PC-9 (cell line): ENCODE measurements around the gene SPATS2L. TPM values are rescaled to one million over a fixed set of nuclear protein-coding genes. Genes with fewer than 3 reads are reported as not detected.

ENCODE experiments used
- BruUV-seq: library from RNA; stranded (reverse); fragments of 400-500 nt; replicated peaks from 2 replicates; lab custom pipeline; 2021; lab: Mats Ljungman, UMichigan
- CTCF ChIA-PET: fragments of 300-600 bp; sonication (Branson Sonifier 250); formaldehyde crosslinking; loops from one replicate; lab custom pipeline; 2022; ENCODE audit warnings: antibody characterized with exemption; lab: Charles Lee
- POLR2A ChIA-PET: fragments of 300-600 bp; sonication (Branson Sonifier 250); formaldehyde crosslinking; loops from one replicate; lab custom pipeline; 2022; ENCODE audit warnings: antibody characterized with exemption; ENCODE audit not compliant: unreplicated experiment; lab: Charles Lee
- DNase-seq, 2 experiments: peaks; one replicate each; pipeline versions ENCODE4 v3.0.0 to v3.0.0-alpha.2; 2015 to 2022; ENCODE audit warnings: mixed read lengths in 1 of 2
- H2AFZ ChIP-seq: fragments of 200-600 bp; sonication (generic); 2 replicates; pipeline ENCODE4 v1.8.1; 2017; ENCODE audit warnings: antibody characterized with exemption
- H3F3A ChIP-seq: fragments of 200-600 bp; sonication (generic); 2 replicates; pipeline ENCODE4 v1.8.1; 2017; ENCODE audit warnings: antibody characterized with exemption, mild to moderate bottlenecking, low read depth; ENCODE audit not compliant: insufficient read depth
- H3K27ac ChIP-seq: fragments of 200-600 bp; sonication (generic); 2 replicates; pipeline ENCODE4 v1.6.1; 2016; ENCODE audit warnings: mixed run types
- H3K27me3 ChIP-seq: fragments of 200-600 bp; sonication (generic); 2 replicates; pipeline ENCODE4 v1.6.1; 2016; ENCODE audit warnings: low read depth, mixed run types; ENCODE audit not compliant: insufficient read depth
- H3K36me3 ChIP-seq: fragments of 200-600 bp; sonication (generic); 2 replicates; pipeline ENCODE4 v1.6.1; 2016; ENCODE audit warnings: low read depth, mixed run types
- H3K4me1 ChIP-seq: fragments of 200-600 bp; sonication (generic); replicated peaks from 2 replicates; pipeline ENCODE4 v1.6.1; 2016; ENCODE audit warnings: mixed run types; ENCODE audit not compliant: insufficient read depth
- H3K4me2 ChIP-seq: fragments of 200-600 bp; sonication (generic); 2 replicates; pipeline ENCODE4 v1.6.1; 2017; ENCODE audit warnings: mixed run types
- H3K4me3 ChIP-seq: fragments of 200-600 bp; sonication (generic); 2 replicates; pipeline ENCODE4 v1.6.1; 2016; ENCODE audit warnings: mixed run types
- H3K79me2 ChIP-seq: fragments of 200-600 bp; sonication (generic); 2 replicates; pipeline ENCODE4 v1.6.1; 2017; ENCODE audit warnings: low read depth, mixed run types
- H3K9me2 ChIP-seq: fragments of 200-600 bp; sonication (generic); 2 replicates; pipeline ENCODE4 v1.8.1; 2017; ENCODE audit warnings: mild to moderate bottlenecking; ENCODE audit not compliant: insufficient read depth
- H3K9me3 ChIP-seq: fragments of 200-600 bp; sonication (generic); 2 replicates; pipeline ENCODE4 v1.8.1; 2016; ENCODE audit warnings: low read depth; ENCODE audit not compliant: insufficient read depth
- H4K20me1 ChIP-seq: fragments of 200-600 bp; sonication (generic); 2 replicates; pipeline ENCODE4 v1.8.1; 2017; ENCODE audit not compliant: insufficient read depth
- CTCF ChIP-seq: fragments of 200-600 bp; sonication (generic); conservative IDR thresholded peaks from 2 replicates; pipeline ENCODE4 v1.6.1; 2017; ENCODE audit warnings: mixed run types, antibody characterized with exemption, mild to moderate bottlenecking, moderate library complexity
- EZH2 ChIP-seq: fragments of 200-600 bp; sonication (generic); IDR thresholded peaks from 2 replicates; pipeline ENCODE4 v1.8.0; 2017; ENCODE audit warnings: antibody characterized with exemption, low read depth
- intact Hi-C: fragments of 100-400 bp; cut with micrococcal nuclease; formaldehyde crosslinking; loops from one replicate; pipeline ENCODE4 v1.10.0; 2022; ENCODE audit not compliant: unreplicated experiment
- total RNA-seq: library from RNA; stranded (reverse); gene quantifications from 2 replicates; pipeline ENCODE4 v1.2.3, GENCODE V29; 2021

SPATS2L gene
- total RNA-seq, 1 experiment from 2014 or later, result 199 TPM

GRCh38 chr2:200448455-200448854, 142.0 kb downstream of the SPATS2L start:
- peaks cover 8% of the 10 kb centered on the region; the same call in 1 of the 2 replicates for H3K36me3 ChIP-seq
- CTCF ChIA-PET, result no interaction called here

GRCh38 chr2:200449149-200449548, 142.7 kb downstream of the SPATS2L start:
- no peak overlapping the region for H3K4me2 ChIP-seq
- ChIA-PET POLR2A (no interaction called here), CTCF (no interaction called here)
- intact Hi-C loops, result no loop called here
- H2AFZ ChIP-seq, result no peak overlapping the region
- H3F3A ChIP-seq, result no peaks in the 10 kb centered on the region; the same call in 1 of the 2 replicates
- BruUV-seq, result no TSS peak
- H4K20me1 ChIP-seq, result no peaks in the 10 kb centered on the region
- no peaks in the 10 kb centered on the region for H3K79me2 ChIP-seq
- DNase-seq, result no peak
- peaks cover 7% of the 10 kb centered on the region; the same call in 1 of the 2 replicates for H3K36me3 ChIP-seq
- H3K4me1 ChIP-seq, result no peaks in the 10 kb centered on the region
- H3K4me3 ChIP-seq, result no peak overlapping the region
- no peaks in the 10 kb centered on the region for H3K9me2 ChIP-seq
- H3K27me3 ChIP-seq, result no peaks in the 10 kb centered on the region
- no peak overlapping the region for H3K27ac ChIP-seq
- TF ChIP-seq EZH2 (no peak), CTCF (no peak)
- no peaks in the 10 kb centered on the region for H3K9me3 ChIP-seq

More at GRCh38 chr2:200448455-200448854, 142.0 kb downstream of the SPATS2L start:
- Histone ChIP-seq H3K4me1 (no peaks in the 10 kb centered on the region), H4K20me1 (no peaks in the 10 kb centered on the region), H3K27ac (no peak overlapping the region), H3K9me2 (no peaks in the 10 kb centered on the region), H2AFZ (no peak overlapping the region), H3K4me3 (no peak overlapping the region), H3K79me2 (no peaks in the 10 kb centered on the region), H3K27me3 (no peaks in the 10 kb centered on the region), H3K9me3 (no peaks in the 10 kb centered on the region), H3F3A (no peaks in the 10 kb centered on the region; the same call in 1 of the 2 replicates), H3K4me2 (no peak overlapping the region)
- no peak for DNase-seq
- BruUV-seq, result no TSS peak
- TF ChIP-seq CTCF, result no peak
- TF ChIP-seq EZH2, result no peak
- intact Hi-C loops, result no loop called here
- POLR2A ChIA-PET, result no interaction called here

GRCh38 chr2:200450288-200450687, 143.8 kb downstream of the SPATS2L start:
- TF ChIP-seq CTCF (no peak), EZH2 (no peak)
- Histone ChIP-seq H3K79me2 (no peaks in the 10 kb centered on the region), H3K36me3 (peaks cover 7% of the 10 kb centered on the region; the same call in 1 of the 2 replicates), H3K27ac (no peak overlapping the region), H3K9me2 (no peaks in the 10 kb centered on the region), H3K4me3 (no peak overlapping the region), H4K20me1 (no peaks in the 10 kb centered on the region), H3F3A (no peaks in the 10 kb centered on the region; the same call in 1 of the 2 replicates), H3K4me1 (0 out of 2 replicates have a peak, but pooled peaks cover 7% of the 10 kb centered on the region), H3K4me2 (no peak overlapping the region), H3K9me3 (no peaks in the 10 kb centered on the region), H3K27me3 (no peaks in the 10 kb centered on the region), H2AFZ (no peak overlapping the region)
- no peak for DNase-seq
- intact Hi-C loops, result no loop called here
- BruUV-seq, result no TSS peak
- ChIA-PET POLR2A (no interaction called here), CTCF (no interaction called here)
